ENCODE data around the gene VMAC.

VMAC gene

GRCh38 chr19:5907241-5907640, 2.6 kb downstream of the VMAC start:
- no peak for DNase-seq

GRCh38 chr19:5908773-5909442, 4.2 kb downstream of the VMAC start:
- DNase-seq = no peak

- no peak for DNase-seq
Observed at GRCh38 chr19:5910638-5910907, 5.9 kb downstream of the VMAC start.

- no peak for DNase-seq
Observed at GRCh38 chr19:5911366-5911765, 6.7 kb downstream of the VMAC start.

GRCh38 chr19:5913739-5914357, 9.2 kb downstream of the VMAC start, which contains the start of gene CAPS:
Gene CAPS (plus strand): TSS chr19:5914254. CDS start chr19:5914407, 153 bp downstream.
- DNase-seq = peak; percentile 28

- DNase-seq = no peak
Observed at GRCh38 chr19:5914358-5914774, 9.7 kb downstream of the VMAC start.

GRCh38 chr19:5914946-5915781, 10.5 kb downstream of the VMAC start:
- no peak for DNase-seq

GRCh38 chr19:5915782-5916165, 11.1 kb downstream of the VMAC start:
- DNase-seq = no peak

- no peak for DNase-seq
Observed at GRCh38 chr19:5916181-5916708, 11.6 kb downstream of the VMAC start.

- no peak for DNase-seq
Observed at GRCh38 chr19:5917431-5918107, 12.9 kb downstream of the VMAC start.

- DNase-seq = no peak
Observed at GRCh38 chr19:5918463-5919079, 13.9 kb downstream of the VMAC start.

GRCh38 chr19:5921516-5922160, 17.0 kb downstream of the VMAC start:
- DNase-seq = no peak

GRCh38 chr19:5922161-5922545, 17.5 kb downstream of the VMAC start:
- no peak for DNase-seq

- no peak for DNase-seq
Observed at GRCh38 chr19:5923356-5923755, 18.7 kb downstream of the VMAC start.

- DNase-seq = no peak
Observed at GRCh38 chr19:5925830-5926427, 21.3 kb downstream of the VMAC start.

- peak; percentile 93 for DNase-seq
Observed at GRCh38 chr19:5926641-5927440, 22.2 kb downstream of the VMAC start.

- DNase-seq = no peak
Observed at GRCh38 chr19:5927441-5927821, 22.8 kb downstream of the VMAC start.

- no peak for DNase-seq
Observed at GRCh38 chr19:5929179-5929578, 24.5 kb downstream of the VMAC start.

GRCh38 chr19:5929625-5930024, 25.0 kb downstream of the VMAC start:
- DNase-seq = no peak

GRCh38 chr19:5931251-5931650, 26.6 kb downstream of the VMAC start:
- no peak for DNase-seq

GRCh38 chr19:5932146-5932545, 27.5 kb downstream of the VMAC start:
- no peak for DNase-seq
